ENCODE results near the gene DNM1L. TPM values are rescaled to one million over a fixed set of nuclear protein-coding genes. Genes with fewer than 3 reads are reported as not detected.

DNM1L gene
- total and polyA plus RNA-seq, 8 donors, result 12.2 to 27.8 (median 16.4) TPM

- Histone ChIP-seq H3K27ac (no peak overlapping the region), H3K9me3 (no peaks in the 10 kb centered on the region), H3K4me1 (no peaks in the 10 kb centered on the region), H3K27me3 (no peaks in the 10 kb centered on the region), H3K36me3 (no peaks in the 10 kb centered on the region), H3K4me3 (no peak overlapping the region)
- ATAC-seq, result no peak
- intact Hi-C loops (cut with DNase I), result loop anchor here in 1 of 3 donors (10.0 kb wide), 1 partner anchor 149 kb away; no protein-coding TSS in a partner anchor
- 64 to 75% methylated on average over 4 of the region's 4 CpGs for WGBS, 2 donors
- TF ChIP-seq, protein P1, sequence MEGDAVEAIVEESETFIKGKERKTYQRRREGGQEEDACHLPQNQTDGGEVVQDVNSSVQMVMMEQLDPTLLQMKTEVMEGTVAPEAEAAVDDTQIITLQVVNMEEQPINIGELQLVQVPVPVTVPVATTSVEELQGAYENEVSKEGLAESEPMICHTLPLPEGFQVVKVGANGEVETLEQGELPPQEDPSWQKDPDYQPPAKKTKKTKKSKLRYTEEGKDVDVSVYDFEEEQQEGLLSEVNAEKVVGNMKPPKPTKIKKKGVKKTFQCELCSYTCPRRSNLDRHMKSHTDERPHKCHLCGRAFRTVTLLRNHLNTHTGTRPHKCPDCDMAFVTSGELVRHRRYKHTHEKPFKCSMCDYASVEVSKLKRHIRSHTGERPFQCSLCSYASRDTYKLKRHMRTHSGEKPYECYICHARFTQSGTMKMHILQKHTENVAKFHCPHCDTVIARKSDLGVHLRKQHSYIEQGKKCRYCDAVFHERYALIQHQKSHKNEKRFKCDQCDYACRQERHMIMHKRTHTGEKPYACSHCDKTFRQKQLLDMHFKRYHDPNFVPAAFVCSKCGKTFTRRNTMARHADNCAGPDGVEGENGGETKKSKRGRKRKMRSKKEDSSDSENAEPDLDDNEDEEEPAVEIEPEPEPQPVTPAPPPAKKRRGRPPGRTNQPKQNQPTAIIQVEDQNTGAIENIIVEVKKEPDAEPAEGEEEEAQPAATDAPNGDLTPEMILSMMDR (IDR thresholded peaks at IDR 0.05), result no peak
- DNase-seq, result no peak
- FAIRE-seq, result no peak
These were observed 86.8 kb downstream of the DNM1L start for GRCh38 chr12:32765906-32766305.

GRCh38 chr12:32768518-32768917 lies 89.4 kb downstream of the DNM1L start:
- WGBS, 2 donors, result 40 to 46% methylated on average over 4 of the region's 4 CpGs
- intact Hi-C loops (cut with DNase I), result loop anchor here in 1 of 3 donors (10.0 kb wide), 1 partner anchor 146 kb away; no protein-coding TSS in a partner anchor
- no peak for FAIRE-seq
- no peak for ATAC-seq
- TF ChIP-seq, protein P1 (IDR thresholded peaks at IDR 0.05), result no peak
- Histone ChIP-seq H3K4me1 (no peaks in the 10 kb centered on the region), H3K27me3 (no peaks in the 10 kb centered on the region), H3K36me3 (no peaks in the 10 kb centered on the region), H3K4me3 (no peak overlapping the region), H3K27ac (no peak overlapping the region), H3K9me3 (no peaks in the 10 kb centered on the region)
- no peak for DNase-seq

GRCh38 chr12:32770141-32770540 lies 91.0 kb downstream of the DNM1L start:
- H3K27ac ChIP-seq, result no peak overlapping the region
- FAIRE-seq (no peak), ATAC-seq (no peak), DNase-seq (no peak)
- H3K9me3 ChIP-seq, result no peaks in the 10 kb centered on the region
- no peaks in the 10 kb centered on the region for H3K27me3 ChIP-seq
- no peak overlapping the region for H3K4me3 ChIP-seq
- 42 to 50% methylated on average over 1 of the region's 1 CpG for WGBS, 2 donors
- intact Hi-C loops (cut with DNase I), result no loop called here
- no peaks in the 10 kb centered on the region for H3K4me1 ChIP-seq
- no peaks in the 10 kb centered on the region for H3K36me3 ChIP-seq
- TF ChIP-seq, protein P1 (IDR thresholded peaks at IDR 0.05), result no peak

- ATAC-seq (no peak), DNase-seq (no peak), FAIRE-seq (peak; percentile 83)
- H3K4me3 ChIP-seq, result no peak overlapping the region
- H3K9me3 ChIP-seq, result no peaks in the 10 kb centered on the region
- 34 to 44% methylated on average over 6 of the region's 6 CpGs for WGBS, 2 donors
- TF ChIP-seq, protein P1 (IDR thresholded peaks at IDR 0.05), result no peak
- no peaks in the 10 kb centered on the region for H3K27me3 ChIP-seq
- intact Hi-C loops (cut with DNase I), result no loop called here
- H3K27ac ChIP-seq, result no peak overlapping the region
- no peaks in the 10 kb centered on the region for H3K4me1 ChIP-seq
- no peaks in the 10 kb centered on the region for H3K36me3 ChIP-seq
These were observed 94.6 kb downstream of the DNM1L start for GRCh38 chr12:32773691-32774090.

- Histone ChIP-seq H3K9me3 (no peaks in the 10 kb centered on the region), H3K36me3 (no peaks in the 10 kb centered on the region), H3K27ac (no peak overlapping the region), H3K4me3 (no peak overlapping the region), H3K4me1 (no peaks in the 10 kb centered on the region), H3K27me3 (no peaks in the 10 kb centered on the region)
- 56 to 66% methylated on average over 4 of the region's 4 CpGs for WGBS, 2 donors
- ATAC-seq (no peak), DNase-seq (no peak), FAIRE-seq (no peak)
- TF ChIP-seq, protein P1 (IDR thresholded peaks at IDR 0.05), result no peak
- intact Hi-C loops (cut with DNase I), result no loop called here
These were observed 97.2 kb downstream of the DNM1L start for GRCh38 chr12:32776258-32776657.

Data from pancreas (tissue), 10 donors.